ENCODE results near the gene SURF4. TPM values are rescaled to one million over a fixed set of nuclear protein-coding genes. Genes with fewer than 3 reads are reported as not detected.

Gene SURF4
- total RNA-seq, 1 donor from 2014 or later: 57.0 TPM

- Mint-ChIP-seq H3K9me3 (no peaks in the 10 kb centered on the region), H3K27ac (peak overlapping the region; percentile 26), H3K27me3 (no peaks in the 10 kb centered on the region), H3K4me3 (peak overlapping the region; percentile 21), H3K36me3 (ENCODE audit: low read depth) (peaks cover 49% of the 10 kb centered on the region), H3K4me1 (peaks cover 64% of the 10 kb centered on the region)
- intact Hi-C loops (cut with micrococcal nuclease): loop anchor here (10.0 kb wide), 2 partner anchors 654 to 764 kb away; partner anchors contain the start of genes BRD3OS and WDR5
- no peak for DNase-seq
- no peak for TF ChIP-seq CTCF (IDR thresholded peaks at IDR 0.05)
- ChIA-PET POLR2A (interaction anchor here (0.6 to 1.6 kb wide), 4 partner anchors 15 to 24 kb away, joined by 3 to 7 read pairs (median 4); partner anchors contain the start of genes MED22, RPL7A, SURF1 and SURF2), CTCF (interaction anchor here (1.3 kb wide), 1 partner anchor 185 kb away, joined by 3 read pairs; no protein-coding TSS in a partner anchor)
- ATAC-seq (ENCODE audit: low read depth): no peak
These were observed 4.6 kb downstream of the SURF4 start for GRCh38 chr9:133371261-133371711.

- DNase-seq (no peak), ATAC-seq (ENCODE audit: low read depth) (no peak)
- no peak for TF ChIP-seq CTCF (IDR thresholded peaks at IDR 0.05)
- intact Hi-C loops (cut with micrococcal nuclease): loop anchor here (10.0 kb wide), 2 partner anchors 654 to 764 kb away; partner anchors contain the start of genes BRD3OS and WDR5
- CTCF ChIA-PET: interaction anchor here (1.3 kb wide), 1 partner anchor 185 kb away, joined by 3 read pairs; no protein-coding TSS in a partner anchor
- Mint-ChIP-seq H3K36me3 (ENCODE audit: low read depth) (peaks cover 55% of the 10 kb centered on the region), H3K4me1 (peaks cover 64% of the 10 kb centered on the region), H3K27ac (peak overlapping the region; percentile 26), H3K9me3 (no peaks in the 10 kb centered on the region), H3K4me3 (peak overlapping the region; percentile 21), H3K27me3 (no peaks in the 10 kb centered on the region)
- POLR2A ChIA-PET: interaction anchor here (0.6 to 1.6 kb wide), 5 partner anchors 14 to 1033 kb away, joined by 3 to 7 read pairs (median 4); partner anchors contain the start of genes MED22, RPL7A, SURF1 and SURF2
These were observed 5.2 kb downstream of the SURF4 start for GRCh38 chr9:133370685-133371084.

GRCh38 chr9:133369933-133370332, 5.9 kb downstream of the SURF4 start:
- intact Hi-C loops (cut with micrococcal nuclease): loop anchor here (10.0 kb wide), 2 partner anchors 655 to 765 kb away; partner anchors contain the start of genes BRD3OS and WDR5
- CTCF ChIA-PET: no interaction called here
- H3K27ac Mint-ChIP-seq: no peak overlapping the region
- peaks cover 59% of the 10 kb centered on the region for H3K36me3 Mint-ChIP-seq (ENCODE audit: low read depth)
- H3K4me1 Mint-ChIP-seq: peaks cover 62% of the 10 kb centered on the region
- POLR2A ChIA-PET: no interaction called here
- no peak for TF ChIP-seq CTCF (IDR thresholded peaks at IDR 0.05)
- H3K9me3 Mint-ChIP-seq: no peaks in the 10 kb centered on the region
- no peak overlapping the region for H3K4me3 Mint-ChIP-seq
- no peaks in the 10 kb centered on the region for H3K27me3 Mint-ChIP-seq
- no peak for ATAC-seq (ENCODE audit: low read depth)
- no peak for DNase-seq

GRCh38 chr9:133369422-133369821, 6.4 kb downstream of the SURF4 start:
- H3K27ac Mint-ChIP-seq: no peak overlapping the region

More at GRCh38 chr9:133369422-133369821, 6.4 kb downstream of the SURF4 start:
- POLR2A ChIA-PET: no interaction called here
- Mint-ChIP-seq H3K4me1 (peaks cover 57% of the 10 kb centered on the region), H3K36me3 (ENCODE audit: low read depth) (peaks cover 63% of the 10 kb centered on the region), H3K9me3 (no peaks in the 10 kb centered on the region), H3K27me3 (no peaks in the 10 kb centered on the region), H3K4me3 (no peak overlapping the region)
- no peak for TF ChIP-seq CTCF (IDR thresholded peaks at IDR 0.05)
- DNase-seq: no peak
- intact Hi-C loops (cut with micrococcal nuclease): no loop called here
- CTCF ChIA-PET: no interaction called here
- ATAC-seq (ENCODE audit: low read depth): no peak

Measured in activated B cell treated with CpG ODN at 0.5 μM for 24 hours (primary cell).